K562 (cell line): ENCODE results near the gene RFT1. TPM values are rescaled to one million over a fixed set of nuclear protein-coding genes. Genes with fewer than 3 reads are reported as not detected.

Source experiments
- CTBP1 ChIP-seq: fragments of 450-650 bp; IDR thresholded peaks from 2 replicates; pipeline ENCODE4 v1.6.1; 2016; ENCODE audit warnings: borderline replicate concordance
- GTF2B ChIP-seq: IDR thresholded peaks from 2 replicates; pipeline ENCODE4 v1.6.1; 2011; ENCODE audit not compliant: insufficient read length; ENCODE audit errors: extremely low read depth
- HMGXB4 ChIP-seq: sonication (generic); formaldehyde crosslinking; IDR thresholded peaks from 2 replicates; pipeline ENCODE4 v1.8.1; 2023; ENCODE audit warnings: mild to moderate bottlenecking, missing genetic modification reagents
- RBM15 ChIP-seq: fragments of 200-400 bp; formaldehyde crosslinking; IDR thresholded peaks from 2 replicates; pipeline ENCODE4 v1.6.1; 2018; ENCODE audit warnings: mild to moderate bottlenecking, low read length, moderate library complexity; ENCODE audit not compliant: insufficient read depth
- REST ChIP-seq, 2 experiments: fragments of 450-650 bp; formaldehyde crosslinking in 1 of 2; IDR thresholded peaks; 2 replicates each; pipeline versions ENCODE4 v1.4.0 to v1.6.1; 2014 to 2020; ENCODE audit warnings: mild to moderate bottlenecking in 2 of 2, borderline replicate concordance in 1 of 2, low read depth in 1 of 2
- RNF219 ChIP-seq: fragments of 250-450 bp; sonication (Bioruptor Pico); IDR thresholded peaks from 2 replicates; pipeline ENCODE4 v1.5.0; 2022; ENCODE audit warnings: mild to moderate bottlenecking
- ZBTB8A ChIP-seq: fragments of 450-650 bp; IDR thresholded peaks from 2 replicates; pipeline ENCODE4 v1.6.1; 2018; ENCODE audit warnings: mild to moderate bottlenecking, moderate library complexity; ENCODE audit not compliant: partially characterized antibody
- ZHX1 ChIP-seq: fragments of 150-350 bp; conservative IDR thresholded peaks from 2 replicates; pipeline ENCODE4 v1.6.1; 2014; ENCODE audit warnings: low read length
- polyA plus RNA-seq, 8 experiments: library from polyadenylated mRNA; depleted of rRNA in 4 of 8; stranded (reverse) in 5 of 8; unstranded in 3 of 8; fragments of >200 nt; fragmentation: Nextera tagmentation in 2 of 8; fragmentation: Illumina TruSeq in 1 of 8; extraction: Ambion mirVana in 2 of 8; extraction: Trizol in 1 of 8; gene quantifications; 2 replicates each; pipeline versions ENCODE4 v1.2.1 to v1.2.3, GENCODE V29; 2011 to 2014; ENCODE audit warnings: inconsistent platforms in 1 of 8, missing spikeins in 1 of 8
- total RNA-seq, 7 experiments: library from RNA; depleted of rRNA in 6 of 7; stranded (reverse); fragments of >200 nt in 6 of 7; fragmentation: Illumina TruSeq in 2 of 7; extraction: Trizol in 2 of 7; gene quantifications; 2 replicates each; pipeline versions ENCODE4 v1.2.1 to v1.2.3, GENCODE V29; 2011 to 2021; ENCODE audit warnings: low replicate concordance in 1 of 7

The RFT1 gene
- total and polyA plus RNA-seq, 9 of the 15 experiments (the other 6 are each of a cell fraction or from before 2014, with no cell fraction given) = 4.4 to 23.8 (median 8.9) TPM

GRCh38 chr3:53044711-53045517 lies 85.3 kb downstream of the RFT1 start (continued):
- TF ChIP-seq REST (IDR thresholded peaks at IDR 0.05; ENCODE audit: borderline replicate concordance) (no peak), REST (CRISPR knock-in tag; IDR thresholded peaks at IDR 0.05; ENCODE audit: low read depth) (no peak), CTBP1 (peak; percentile 66; the same call in 1 of the 2 replicates), RBM15 (no peak), RNF219 (CRISPR knock-in tag) (no peak), ZBTB8A (no peak), ZHX1 (no peak), GTF2B (no peak), HMGXB4 (CRISPR knock-in tag) (no peak)
